Activated CD8-positive, alpha-beta T cell treated with anti-CD3 and anti-CD28 coated beads for 36 hours (primary cell): ENCODE results near the gene ODR4. TPM values are rescaled to one million over a fixed set of nuclear protein-coding genes. Genes with fewer than 3 reads are reported as not detected.

ENCODE experiments used
- ATAC-seq: fragments of 200-7000 bp; cut with Tn5 transposase; one replicate; pipeline ENCODE4 v1.10.0; 2021; ENCODE audit warnings: mild to moderate bottlenecking, moderate library complexity
- CTCF ChIA-PET: fragments of 350-600 bp; sonication (Branson Sonifier 250); formaldehyde crosslinking; loops from one replicate; lab custom pipeline; 2021; ENCODE audit warnings: antibody characterized with exemption; lab: Charles Lee
- POLR2A ChIA-PET: fragments of 350-600 bp; sonication (Branson Sonifier 250); formaldehyde crosslinking; loops from one replicate; lab custom pipeline; 2021; ENCODE audit warnings: antibody characterized with exemption; lab: Charles Lee
- DNase-seq: peaks from one replicate; pipeline ENCODE4 v3.0.0-alpha.2; 2020
- H3K27ac Mint-ChIP-seq: one replicate; pipeline ENCODE4 v1.8.0; 2021; ENCODE audit warnings: mild to moderate bottlenecking, mixed read lengths
- H3K27me3 Mint-ChIP-seq: one replicate; pipeline ENCODE4 v1.8.0; 2021; ENCODE audit warnings: mixed read lengths
- H3K36me3 Mint-ChIP-seq: one replicate; pipeline ENCODE4 v1.8.0; 2021; ENCODE audit warnings: low read depth, mixed read lengths
- H3K4me1 Mint-ChIP-seq: one replicate; pipeline ENCODE4 v1.8.0; 2021; ENCODE audit warnings: low read depth, mixed read lengths
- H3K4me3 Mint-ChIP-seq: one replicate; pipeline ENCODE4 v1.8.0; 2021; ENCODE audit warnings: mild to moderate bottlenecking, moderate library complexity, mixed read lengths
- H3K9me3 Mint-ChIP-seq: one replicate; pipeline ENCODE4 v1.8.0; 2021; ENCODE audit warnings: mixed read lengths
- CTCF ChIP-seq: fragments of 200-600 bp; IDR thresholded peaks from one replicate; pipeline ENCODE4 v1.8.0; 2022; ENCODE audit warnings: antibody characterized with exemption, mild to moderate bottlenecking
- intact Hi-C: fragments of 100-400 bp; cut with micrococcal nuclease; formaldehyde crosslinking; loops from one replicate; pipeline ENCODE4 v1.10.0; 2022
- total RNA-seq, 2 experiments: library from RNA; stranded (reverse); gene quantifications; one replicate each; pipeline ENCODE4 v1.2.3, GENCODE V29; 2021

Gene ODR4
- total RNA-seq, 2 experiments from 2014 or later, result 13.4 to 13.6 TPM

- Mint-ChIP-seq H3K4me1 (no peaks in the 10 kb centered on the region), H3K4me3 (no peak overlapping the region), H3K27ac (no peak overlapping the region), H3K36me3 (peaks cover 31% of the 10 kb centered on the region), H3K27me3 (no peaks in the 10 kb centered on the region), H3K9me3 (no peaks in the 10 kb centered on the region)
- DNase-seq (no peak), ATAC-seq (peak; percentile 86)
- CTCF ChIA-PET, result interaction anchor here (0.6 to 3.4 kb wide), 14 partner anchors 11 to 1307 kb away, joined by 3 to 11 read pairs (median 4); partner anchors contain the start of gene TPR
- POLR2A ChIA-PET, result no interaction called here
- intact Hi-C loops, result no loop called here
- peak; percentile 77 for TF ChIP-seq CTCF
These were observed 28.9 kb downstream of the ODR4 start for GRCh38 chr1:186404454-186405051.

GRCh38 chr1:186409091-186409490 lies 33.5 kb downstream of the ODR4 start:
- H3K27me3 Mint-ChIP-seq, result no peaks in the 10 kb centered on the region
- no peak for DNase-seq
- H3K4me3 Mint-ChIP-seq, result no peak overlapping the region
- no peak overlapping the region for H3K27ac Mint-ChIP-seq
- no peak for ATAC-seq
- intact Hi-C loops, result no loop called here
- CTCF ChIA-PET, result interaction anchor here (1.7 kb wide), 1 partner anchor 16 kb away, joined by 5 read pairs; no protein-coding TSS in a partner anchor
- no peaks in the 10 kb centered on the region for H3K9me3 Mint-ChIP-seq
- POLR2A ChIA-PET, result interaction anchor here (1.2 kb wide), 1 partner anchor 34 kb away, joined by 3 read pairs; the partner anchor contains the start of gene TPR
- no peaks in the 10 kb centered on the region for H3K4me1 Mint-ChIP-seq
- peaks cover 21% of the 10 kb centered on the region for H3K36me3 Mint-ChIP-seq
- no peak for TF ChIP-seq CTCF

GRCh38 chr1:186413319-186413718 lies 37.7 kb downstream of the ODR4 start:
- Mint-ChIP-seq H3K4me1 (no peaks in the 10 kb centered on the region), H3K27me3 (no peaks in the 10 kb centered on the region), H3K36me3 (no peaks in the 10 kb centered on the region), H3K27ac (no peak overlapping the region), H3K4me3 (no peak overlapping the region), H3K9me3 (no peaks in the 10 kb centered on the region)
- ChIA-PET CTCF (no interaction called here), POLR2A (no interaction called here)
- intact Hi-C loops, result no loop called here
- DNase-seq (no peak), ATAC-seq (no peak)
- TF ChIP-seq CTCF, result no peak

GRCh38 chr1:186418503-186418902 lies 42.9 kb downstream of the ODR4 start:
- CTCF ChIA-PET, result interaction anchor here (2.1 kb wide), 1 partner anchor 13 kb away, joined by 4 read pairs; no protein-coding TSS in a partner anchor
- Mint-ChIP-seq H3K9me3 (no peaks in the 10 kb centered on the region), H3K4me1 (peaks cover 10% of the 10 kb centered on the region), H3K36me3 (peaks cover 15% of the 10 kb centered on the region), H3K4me3 (no peak overlapping the region), H3K27ac (no peak overlapping the region), H3K27me3 (no peaks in the 10 kb centered on the region)
- no peak for DNase-seq
- no peak for TF ChIP-seq CTCF
- intact Hi-C loops, result no loop called here
- ATAC-seq, result no peak
- POLR2A ChIA-PET, result no interaction called here

- Mint-ChIP-seq H3K36me3 (peaks cover 15% of the 10 kb centered on the region), H3K4me1 (peaks cover 10% of the 10 kb centered on the region), H3K9me3 (no peaks in the 10 kb centered on the region), H3K4me3 (no peak overlapping the region), H3K27ac (peak overlapping the region; percentile 69), H3K27me3 (no peaks in the 10 kb centered on the region)
- ChIA-PET CTCF (interaction anchor here (1.2 kb wide), 1 partner anchor 16 kb away, joined by 4 read pairs; no protein-coding TSS in a partner anchor), POLR2A (interaction anchor here (0.7 kb wide), 1 partner anchor 8 kb away, joined by 3 read pairs; no protein-coding TSS in a partner anchor)
- intact Hi-C loops, result no loop called here
- no peak for TF ChIP-seq CTCF
- no peak for ATAC-seq
- DNase-seq, result no peak
These were observed 44.7 kb downstream of the ODR4 start for GRCh38 chr1:186420311-186420710.
